ENCODE results near the gene SEMA3E.
"Not testable (repeated sequence)": the region's sequence is repeated elsewhere in the genome, so short reads cannot be mapped to it uniquely, and the experiment has no call there.

The SEMA3E gene

GRCh38 chr7:83466956-83467355 lies 182.0 kb downstream of the SEMA3E start:
- no peak overlapping the region for H3K4me3 ChIP-seq
- H3K27me3 ChIP-seq = no peaks in the 10 kb centered on the region
- no peaks in the 10 kb centered on the region for H3K9me3 ChIP-seq (replicated peaks in 1 of 11)
- H4K20me1 ChIP-seq = no peaks in the 10 kb centered on the region
- H3K4me1 ChIP-seq = peaks cover 0 to 9% (median 3%) of the 10 kb centered on the region in 10 experiments; a peak in 6 of 20 replicates
- TF ChIP-seq Cebpa-rat (IDR thresholded peaks at IDR 0.05) = no peak
- no peaks in the 10 kb centered on the region for H3K36me3 ChIP-seq
- H3K27ac ChIP-seq = no peak overlapping the region
- H3K4me2 ChIP-seq = no peak overlapping the region
- no peak overlapping the region for H3K9ac ChIP-seq

GRCh38 chr7:83466187-83466923 lies 182.6 kb downstream of the SEMA3E start:
- H3K4me1 ChIP-seq = peaks cover 0 to 9% (median 3%) of the 10 kb centered on the region in 10 experiments; a peak in 6 of 20 replicates
- no peaks in the 10 kb centered on the region for H4K20me1 ChIP-seq
- no peaks in the 10 kb centered on the region for H3K36me3 ChIP-seq
- no peak overlapping the region for H3K4me3 ChIP-seq
- H3K9me3 ChIP-seq (replicated peaks in 1 of 11) = no peaks in the 10 kb centered on the region
- TF ChIP-seq Cebpa-rat (IDR thresholded peaks at IDR 0.05) = no peak
- no peak overlapping the region for H3K4me2 ChIP-seq
- H3K27me3 ChIP-seq = no peaks in the 10 kb centered on the region
- H3K9ac ChIP-seq = no peak overlapping the region
- no peak overlapping the region for H3K27ac ChIP-seq

- no peaks in the 10 kb centered on the region for H3K9me3 ChIP-seq (replicated peaks in 1 of 11)
- TF ChIP-seq Cebpa-rat (IDR thresholded peaks at IDR 0.05) = no peak
- H3K9ac ChIP-seq = no peak overlapping the region
- H4K20me1 ChIP-seq = no peaks in the 10 kb centered on the region
- H3K27ac ChIP-seq = no peak overlapping the region
- no peaks in the 10 kb centered on the region for H3K27me3 ChIP-seq
- H3K36me3 ChIP-seq = no peaks in the 10 kb centered on the region
- no peak overlapping the region for H3K4me3 ChIP-seq
- no peak overlapping the region for H3K4me2 ChIP-seq
- H3K4me1 ChIP-seq = peaks cover 0 to 9% (median 3%) of the 10 kb centered on the region in 10 experiments; a peak in 6 of 20 replicates
These were observed 183.3 kb downstream of the SEMA3E start for GRCh38 chr7:83465643-83466042.

- H4K20me1 ChIP-seq; H3K36me3 ChIP-seq; H3K27ac ChIP-seq; H3K9me3 ChIP-seq (replicated peaks in 1 of 11); H3K4me2 ChIP-seq; H3K4me3 ChIP-seq; H3K27me3 ChIP-seq; H3K9ac ChIP-seq; H3K4me1 ChIP-seq: not testable (repeated sequence)
These were observed 187.1 kb downstream of the SEMA3E start for GRCh38 chr7:83461820-83462219.

GRCh38 chr7:83459930-83460653 lies 188.8 kb downstream of the SEMA3E start:
- H3K27ac ChIP-seq; H3K9me3 ChIP-seq (replicated peaks in 1 of 11); H3K27me3 ChIP-seq; H3K4me1 ChIP-seq; H3K9ac ChIP-seq; H3K4me2 ChIP-seq; H3K36me3 ChIP-seq; H3K4me3 ChIP-seq; H4K20me1 ChIP-seq: not testable (repeated sequence)

GRCh38 chr7:83459101-83459929 lies 189.6 kb downstream of the SEMA3E start:
- not testable (repeated sequence) for H3K27me3 ChIP-seq; H3K9ac ChIP-seq; H3K9me3 ChIP-seq (replicated peaks in 1 of 11); H3K36me3 ChIP-seq; H3K27ac ChIP-seq; H4K20me1 ChIP-seq; H3K4me1 ChIP-seq; H3K4me2 ChIP-seq; H3K4me3 ChIP-seq

GRCh38 chr7:83457022-83457892 lies 191.7 kb downstream of the SEMA3E start:
- Histone ChIP-seq H3K4me3 (no peak overlapping the region), H3K9me3 (replicated peaks in 1 of 11) (no peaks in the 10 kb centered on the region), H3K27me3 (no peaks in the 10 kb centered on the region), H3K27ac (no peak overlapping the region), H3K9ac (no peak overlapping the region), H3K4me2 (no peak overlapping the region), H3K36me3 (no peaks in the 10 kb centered on the region), H4K20me1 (no peaks in the 10 kb centered on the region), H3K4me1 (no peaks in the 10 kb centered on the region)
- no peak for TF ChIP-seq Cebpa-rat (IDR thresholded peaks at IDR 0.05)

GRCh38 chr7:83456413-83456812 lies 192.5 kb downstream of the SEMA3E start:
- Histone ChIP-seq H3K4me2 (no peak overlapping the region), H3K36me3 (no peaks in the 10 kb centered on the region), H3K4me1 (no peaks in the 10 kb centered on the region), H3K27ac (no peak overlapping the region), H4K20me1 (no peaks in the 10 kb centered on the region; a peak in 1 of 22 replicates), H3K9me3 (replicated peaks in 1 of 11) (no peaks in the 10 kb centered on the region), H3K27me3 (no peaks in the 10 kb centered on the region), H3K9ac (no peak overlapping the region), H3K4me3 (no peak overlapping the region)
- no peak for TF ChIP-seq Cebpa-rat (IDR thresholded peaks at IDR 0.05)

GRCh38 chr7:83455612-83456011 lies 193.3 kb downstream of the SEMA3E start:
- no peak for TF ChIP-seq Cebpa-rat (IDR thresholded peaks at IDR 0.05)
- Histone ChIP-seq H3K36me3 (no peaks in the 10 kb centered on the region), H3K4me1 (no peaks in the 10 kb centered on the region), H3K9ac (no peak overlapping the region), H3K4me2 (no peak overlapping the region), H3K27ac (no peak overlapping the region), H3K4me3 (no peak overlapping the region), H3K27me3 (no peaks in the 10 kb centered on the region), H4K20me1 (no peaks in the 10 kb centered on the region; a peak in 1 of 22 replicates), H3K9me3 (replicated peaks in 1 of 11) (no peaks in the 10 kb centered on the region)

All from BLaER1 treated with 17β-estradiol and CSF1 and Interleukin-3, amounts not matched to agents 10 nM and 100 nM (cell line).